Hair follicular keratinocyte (primary cell): ENCODE measurements around the gene NPEPPS. TPM values are rescaled to one million over a fixed set of nuclear protein-coding genes. Genes with fewer than 3 reads are reported as not detected.

Source experiments
- total RNA-seq: library from RNA; depleted of rRNA; stranded (reverse); fragments of >200 nt; gene quantifications from 2 replicates; pipeline ENCODE4 v1.2.3, GENCODE V29; 2015

Gene NPEPPS, protein sequence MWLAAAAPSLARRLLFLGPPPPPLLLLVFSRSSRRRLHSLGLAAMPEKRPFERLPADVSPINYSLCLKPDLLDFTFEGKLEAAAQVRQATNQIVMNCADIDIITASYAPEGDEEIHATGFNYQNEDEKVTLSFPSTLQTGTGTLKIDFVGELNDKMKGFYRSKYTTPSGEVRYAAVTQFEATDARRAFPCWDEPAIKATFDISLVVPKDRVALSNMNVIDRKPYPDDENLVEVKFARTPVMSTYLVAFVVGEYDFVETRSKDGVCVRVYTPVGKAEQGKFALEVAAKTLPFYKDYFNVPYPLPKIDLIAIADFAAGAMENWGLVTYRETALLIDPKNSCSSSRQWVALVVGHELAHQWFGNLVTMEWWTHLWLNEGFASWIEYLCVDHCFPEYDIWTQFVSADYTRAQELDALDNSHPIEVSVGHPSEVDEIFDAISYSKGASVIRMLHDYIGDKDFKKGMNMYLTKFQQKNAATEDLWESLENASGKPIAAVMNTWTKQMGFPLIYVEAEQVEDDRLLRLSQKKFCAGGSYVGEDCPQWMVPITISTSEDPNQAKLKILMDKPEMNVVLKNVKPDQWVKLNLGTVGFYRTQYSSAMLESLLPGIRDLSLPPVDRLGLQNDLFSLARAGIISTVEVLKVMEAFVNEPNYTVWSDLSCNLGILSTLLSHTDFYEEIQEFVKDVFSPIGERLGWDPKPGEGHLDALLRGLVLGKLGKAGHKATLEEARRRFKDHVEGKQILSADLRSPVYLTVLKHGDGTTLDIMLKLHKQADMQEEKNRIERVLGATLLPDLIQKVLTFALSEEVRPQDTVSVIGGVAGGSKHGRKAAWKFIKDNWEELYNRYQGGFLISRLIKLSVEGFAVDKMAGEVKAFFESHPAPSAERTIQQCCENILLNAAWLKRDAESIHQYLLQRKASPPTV
- total RNA-seq, result 19.5 and 34.6 TPM in 2 replicates

DNA sequence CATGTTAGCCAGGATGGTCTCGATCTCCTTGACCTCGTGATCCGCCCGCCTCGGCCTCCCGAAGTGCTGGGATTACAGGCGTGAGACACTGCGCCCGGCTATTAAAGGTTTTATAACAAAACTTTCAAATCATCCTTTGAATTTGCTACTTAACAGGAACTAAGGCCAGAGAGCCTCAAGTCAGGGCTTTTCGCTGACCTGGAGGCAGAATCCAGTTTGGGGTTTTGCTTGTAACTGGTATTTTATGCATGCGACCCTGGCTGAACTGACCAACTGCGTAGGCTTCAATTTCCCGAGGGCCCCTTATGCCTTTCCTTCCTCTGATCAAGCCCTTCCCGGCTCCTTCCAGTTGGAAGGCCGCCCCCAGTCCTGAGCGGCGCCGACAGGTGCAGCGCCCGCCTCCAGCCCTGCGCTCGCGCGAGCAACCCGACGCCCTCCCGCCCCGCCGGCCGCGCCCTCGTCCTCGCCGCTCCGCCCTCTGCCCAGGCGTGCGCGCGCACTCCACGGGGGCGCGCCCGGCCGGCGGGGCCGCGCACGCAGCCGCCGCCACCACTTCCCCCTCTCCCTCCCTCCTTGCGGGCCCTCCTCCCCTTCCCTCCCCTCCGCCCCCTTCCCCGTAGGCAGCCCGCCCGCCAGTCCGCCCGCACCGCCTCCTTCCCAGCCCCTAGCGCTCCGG is at the start of gene NPEPPS:
Gene NPEPPS, plus strand, starts transcription at position 552 of the 676 bp plus-strand sequence. CDS start 193 bp downstream, outside the sequence.

DNA sequence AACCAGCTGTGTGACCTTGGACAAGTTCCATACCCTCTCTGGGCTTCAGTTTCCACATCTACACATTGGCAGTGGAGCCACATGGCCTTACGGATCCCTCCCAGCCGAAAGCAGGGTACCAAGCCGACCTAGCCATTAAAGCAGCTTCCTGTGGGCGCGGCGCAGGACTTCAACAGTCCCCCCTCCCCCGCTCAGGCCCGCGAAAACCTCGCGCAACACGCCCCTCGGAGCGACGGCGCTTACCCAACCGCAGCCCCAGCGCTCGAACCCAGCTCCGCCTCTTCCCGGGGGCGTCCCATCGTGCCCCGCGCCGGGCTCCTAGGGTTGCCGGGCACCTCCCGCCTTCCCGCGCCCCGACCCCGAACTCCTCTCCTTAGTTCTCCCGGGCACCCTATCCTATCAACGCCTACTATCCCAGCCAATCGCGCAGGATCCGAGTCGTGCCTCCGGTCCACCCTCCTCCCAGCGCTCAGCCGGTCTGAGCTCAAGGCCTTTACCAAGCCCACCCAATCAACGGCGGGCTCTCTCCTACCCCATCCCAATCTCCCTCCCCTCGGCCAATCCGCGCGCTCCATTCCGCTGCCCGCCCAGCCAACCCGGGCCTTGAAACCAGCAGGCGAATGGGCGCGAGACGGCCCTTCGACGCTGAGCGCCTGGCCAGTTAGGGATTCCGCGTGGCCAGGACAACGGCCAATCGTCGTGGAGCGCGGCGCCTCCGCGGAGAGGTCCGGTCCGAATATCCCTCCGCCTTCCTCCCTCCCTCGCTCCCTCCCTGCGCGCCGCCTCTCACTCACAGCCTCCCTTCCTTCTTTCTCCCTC is 118.5 kb downstream of the NPEPPS start, which contains the start of gene KPNB1:
Gene KPNB1, plus strand, starts transcription at position 767 of the 819 bp plus-strand sequence. CDS start 326 bp downstream, outside the sequence.

Other genes starting within 250 kb of the NPEPPS start
- 2.8 and 5.2 TPM in 2 replicates for gene EFCAB13, start 207.2 kb upstream of the NPEPPS start, total RNA-seq
- 193 and 259 TPM in 2 replicates for gene KPNB1, start 118.8 kb downstream of the NPEPPS start, total RNA-seq
- 3.9 and 7.0 TPM in 2 replicates for gene TBKBP1, start 163.1 kb downstream of the NPEPPS start, total RNA-seq
- not detected in 2 replicates for gene TBX21, start 202.1 kb downstream of the NPEPPS start, total RNA-seq